Measurements from ENCODE around the gene AP4E1. TPM values are rescaled to one million over a fixed set of nuclear protein-coding genes. Genes with fewer than 3 reads are reported as not detected.

Gene AP4E1
- total RNA-seq (2022; extraction: Qiagen RNA extraction) = 7.2 to 11.4 TPM (median 8.7 TPM) in 5 replicates

GRCh38 chr15:50908209-50909009, at the start of gene AP4E1:
Gene AP4E1, plus strand, starts transcription at chr15:50908683. Its CDS starts 96 bp downstream, at chr15:50908779.

Other genes with a start within 250 kb of the AP4E1 start
- 19.2 to 23.6 TPM (median 21.7 TPM) in 5 replicates for gene TRPM7, start 221.9 kb upstream of the AP4E1 start, total RNA-seq (2022; extraction: Qiagen RNA extraction)
- 87.8 to 97.0 TPM (median 90.2 TPM) in 5 replicates for gene SPPL2A, start 143.0 kb upstream of the AP4E1 start, total RNA-seq (2022; extraction: Qiagen RNA extraction)
- gene TNFAIP8L3, start 186.2 kb downstream of the AP4E1 start, total RNA-seq (2022; extraction: Qiagen RNA extraction) = 32.6 to 43.8 TPM (median 36.0 TPM) in 5 replicates